Activated CD8-positive, alpha-beta memory T cell treated with anti-CD3 and anti-CD28 coated beads, Interleukin-2, amount 10 ng/mL, durations not matched to agents 7 days and 5 days (primary cell): ENCODE measurements around the gene ABCC5. TPM values are rescaled to one million over a fixed set of nuclear protein-coding genes. Genes with fewer than 3 reads are reported as not detected.

Experiments
- ATAC-seq: fragments of 150-1000 bp; cut with Tn5 transposase; one replicate; pipeline ENCODE4 v1.10.0; 2021; ENCODE audit warnings: moderate library complexity
- CTCF ChIA-PET: fragments of 350-600 bp; sonication (Branson Sonifier 250); formaldehyde crosslinking; loops from one replicate; lab custom pipeline; 2021; ENCODE audit warnings: antibody characterized with exemption; lab: Charles Lee
- DNase-seq: peaks from one replicate; pipeline ENCODE4 v3.0.0-alpha.2; 2020
- H3K27ac Mint-ChIP-seq: one replicate; pipeline ENCODE4 v1.8.0; 2021; ENCODE audit warnings: mild to moderate bottlenecking, mixed read lengths
- H3K27me3 Mint-ChIP-seq: one replicate; pipeline ENCODE4 v1.8.0; 2021; ENCODE audit warnings: mixed read lengths
- H3K36me3 Mint-ChIP-seq: one replicate; pipeline ENCODE4 v1.8.0; 2021; ENCODE audit warnings: mild to moderate bottlenecking, mixed read lengths
- H3K4me1 Mint-ChIP-seq: one replicate; pipeline ENCODE4 v1.8.0; 2021; ENCODE audit warnings: mixed read lengths
- H3K4me3 Mint-ChIP-seq: one replicate; pipeline ENCODE4 v1.8.0; 2021; ENCODE audit warnings: mild to moderate bottlenecking, moderate library complexity, mixed read lengths
- H3K9me3 Mint-ChIP-seq: one replicate; pipeline ENCODE4 v1.8.0; 2022; ENCODE audit warnings: low read depth, mixed read lengths
- total RNA-seq, 2 experiments: library from RNA; stranded (reverse); gene quantifications; one replicate each; pipeline ENCODE4 v1.2.3, GENCODE V29; 2021

ABCC5 gene
- total RNA-seq, 2 experiments from 2014 or later = 21.2 to 26.5 TPM

- CTCF ChIA-PET = no interaction called here
- Mint-ChIP-seq H3K27me3 (no peaks in the 10 kb centered on the region), H3K36me3 (no peaks in the 10 kb centered on the region), H3K9me3 (no peaks in the 10 kb centered on the region), H3K4me3 (no peak overlapping the region), H3K27ac (no peak overlapping the region), H3K4me1 (no peaks in the 10 kb centered on the region)
- ATAC-seq (no peak), DNase-seq (no peak)
Measured at GRCh38 chr3:183922421-183922820, 95.3 kb downstream of the ABCC5 start.

DNA sequence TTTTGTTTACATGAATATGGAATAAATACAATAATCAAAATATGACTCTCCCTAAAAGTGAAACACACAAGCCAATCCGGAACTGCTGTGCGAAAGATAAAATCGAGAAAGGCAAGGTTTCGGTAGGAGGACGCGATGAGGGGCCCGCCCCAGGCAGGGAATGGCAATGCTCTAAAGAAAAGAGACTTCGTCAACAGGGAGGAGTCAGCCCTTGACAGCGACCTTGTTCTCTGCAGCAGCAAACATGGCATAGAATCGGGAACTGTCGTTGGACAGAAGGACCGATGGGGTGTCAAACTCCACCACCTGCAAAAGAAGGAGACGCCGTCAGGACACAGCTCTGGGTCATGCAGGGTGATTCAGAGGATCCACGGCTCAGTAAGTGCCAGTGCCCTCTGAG, 96.6 kb downstream of the ABCC5 start:
- H3K36me3 Mint-ChIP-seq = no peaks in the 10 kb centered on the region
- no peak for ATAC-seq
- DNase-seq = no peak
- H3K4me3 Mint-ChIP-seq = no peak overlapping the region
- no peak overlapping the region for H3K27ac Mint-ChIP-seq
- H3K27me3 Mint-ChIP-seq = no peaks in the 10 kb centered on the region
- CTCF ChIA-PET = no interaction called here
- no peaks in the 10 kb centered on the region for H3K4me1 Mint-ChIP-seq
- no peaks in the 10 kb centered on the region for H3K9me3 Mint-ChIP-seq

GRCh38 chr3:183920416-183920815, 97.3 kb downstream of the ABCC5 start:
- H3K9me3 Mint-ChIP-seq = no peaks in the 10 kb centered on the region
- H3K36me3 Mint-ChIP-seq = no peaks in the 10 kb centered on the region
- H3K27ac Mint-ChIP-seq = no peak overlapping the region
- CTCF ChIA-PET = no interaction called here
- H3K27me3 Mint-ChIP-seq = no peaks in the 10 kb centered on the region
- no peak overlapping the region for H3K4me3 Mint-ChIP-seq
- no peak for DNase-seq
- no peak for ATAC-seq
- H3K4me1 Mint-ChIP-seq = no peaks in the 10 kb centered on the region

- Mint-ChIP-seq H3K9me3 (no peaks in the 10 kb centered on the region), H3K27me3 (no peaks in the 10 kb centered on the region), H3K36me3 (no peaks in the 10 kb centered on the region), H3K4me3 (no peak overlapping the region), H3K27ac (no peak overlapping the region), H3K4me1 (no peaks in the 10 kb centered on the region)
- ATAC-seq (no peak), DNase-seq (no peak)
- CTCF ChIA-PET = interaction anchor here (1.0 to 1.2 kb wide), 3 partner anchors 10 to 309 kb away, joined by 3 to 4 read pairs (median 3); no protein-coding TSS in a partner anchor
Measured at GRCh38 chr3:183918178-183918577, 99.5 kb downstream of the ABCC5 start.

- CTCF ChIA-PET = interaction anchor here (1.1 kb wide), 1 partner anchor 10 kb away, joined by 3 read pairs; no protein-coding TSS in a partner anchor
- ATAC-seq (no peak), DNase-seq (no peak)
- no peak overlapping the region for H3K4me3 Mint-ChIP-seq
- no peaks in the 10 kb centered on the region for H3K27me3 Mint-ChIP-seq
- H3K9me3 Mint-ChIP-seq = no peaks in the 10 kb centered on the region
- no peaks in the 10 kb centered on the region for H3K4me1 Mint-ChIP-seq
- no peaks in the 10 kb centered on the region for H3K36me3 Mint-ChIP-seq
- no peak overlapping the region for H3K27ac Mint-ChIP-seq
Measured at GRCh38 chr3:183917776-183918175, 99.9 kb downstream of the ABCC5 start.

- Mint-ChIP-seq H3K27me3 (no peaks in the 10 kb centered on the region), H3K4me1 (no peaks in the 10 kb centered on the region), H3K36me3 (no peaks in the 10 kb centered on the region), H3K27ac (no peak overlapping the region), H3K4me3 (no peak overlapping the region), H3K9me3 (no peaks in the 10 kb centered on the region)
- DNase-seq (no peak), ATAC-seq (no peak)
- CTCF ChIA-PET = interaction anchor here (0.7 kb wide), 1 partner anchor 17 kb away, joined by 3 read pairs; no protein-coding TSS in a partner anchor
Measured at GRCh38 chr3:183914856-183915255, 102.8 kb downstream of the ABCC5 start.

- no peak overlapping the region for H3K27ac Mint-ChIP-seq
- CTCF ChIA-PET = no interaction called here
- H3K9me3 Mint-ChIP-seq = no peaks in the 10 kb centered on the region
- ATAC-seq = no peak
- H3K4me3 Mint-ChIP-seq = no peak overlapping the region
- no peak for DNase-seq
- H3K4me1 Mint-ChIP-seq = no peaks in the 10 kb centered on the region
- no peaks in the 10 kb centered on the region for H3K36me3 Mint-ChIP-seq
- H3K27me3 Mint-ChIP-seq = no peaks in the 10 kb centered on the region
Measured at GRCh38 chr3:183913580-183913920, 104.1 kb downstream of the ABCC5 start.

DNA sequence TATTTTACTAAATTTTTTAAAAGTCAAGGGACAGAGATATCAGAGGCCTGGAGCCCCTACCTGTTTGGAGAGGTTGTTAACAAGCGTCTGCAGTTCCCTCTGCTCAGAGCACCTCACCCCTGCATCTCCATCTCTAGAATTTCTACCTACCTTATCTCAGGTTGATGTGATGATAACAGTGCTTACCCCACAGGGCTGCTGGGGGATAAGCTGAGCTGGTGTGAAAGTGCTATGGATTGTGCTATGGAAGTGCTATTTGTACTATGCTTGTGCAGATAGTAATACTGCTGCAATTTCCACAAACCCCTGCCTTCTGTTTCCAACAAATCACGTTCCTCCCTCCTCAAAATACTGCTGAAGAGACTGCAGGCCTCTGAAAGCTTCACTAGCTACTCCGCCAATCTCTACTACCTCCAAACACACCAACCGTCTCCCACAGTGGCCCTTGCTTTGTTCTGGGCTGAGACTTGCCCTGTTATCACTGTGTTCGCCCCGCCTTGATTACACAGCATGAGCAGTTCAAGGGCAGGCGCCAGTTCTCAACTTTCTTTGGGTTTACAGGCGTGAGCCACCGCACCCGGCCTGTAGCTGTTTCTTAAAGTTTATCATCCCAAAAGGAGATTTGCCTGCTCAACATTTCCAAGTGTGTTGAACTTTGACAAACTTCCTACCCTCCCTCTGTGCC, 104.6 kb downstream of the ABCC5 start:
- no peak overlapping the region for H3K27ac Mint-ChIP-seq
- CTCF ChIA-PET = no interaction called here
- ATAC-seq = no peak

DNA sequence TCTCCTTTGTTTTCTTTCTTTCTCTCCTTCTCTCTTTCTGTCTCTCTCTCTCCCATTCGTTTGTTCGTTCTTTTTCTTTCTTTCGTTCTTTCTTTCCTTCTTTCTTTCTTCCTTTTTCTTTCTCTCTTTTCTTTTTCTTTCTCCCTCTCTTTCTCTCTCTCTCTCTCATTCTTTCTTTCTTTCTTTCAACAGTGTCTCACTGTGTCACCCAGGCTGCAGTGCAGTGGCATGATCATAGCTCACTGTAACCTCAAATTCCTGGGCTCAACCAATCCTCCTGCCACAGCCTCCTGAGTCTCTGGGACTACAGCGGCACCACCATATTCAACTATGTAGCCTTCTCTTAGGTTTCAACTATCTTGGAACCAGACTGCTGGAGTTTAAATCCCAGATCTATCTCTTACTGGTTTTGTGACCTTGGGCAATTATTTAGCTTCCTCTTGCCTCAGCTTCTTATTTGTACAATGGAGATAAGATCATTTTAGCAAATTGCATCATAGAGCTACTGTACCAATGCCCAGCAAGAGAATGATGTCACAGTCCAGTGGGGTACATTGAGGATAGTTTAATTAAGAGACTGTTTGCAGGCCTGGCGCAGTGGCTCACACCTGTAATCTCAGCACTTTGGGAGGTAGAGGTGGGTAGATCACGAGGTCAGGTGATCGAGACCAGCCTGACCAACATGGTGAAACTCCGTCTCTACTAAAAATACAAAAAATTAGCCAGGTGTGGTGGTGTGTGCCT, 105.7 kb downstream of the ABCC5 start:
- Mint-ChIP-seq H3K27ac (no peak overlapping the region), H3K27me3 (no peaks in the 10 kb centered on the region), H3K9me3 (no peaks in the 10 kb centered on the region), H3K4me3 (no peak overlapping the region), H3K36me3 (no peaks in the 10 kb centered on the region), H3K4me1 (no peaks in the 10 kb centered on the region)
- DNase-seq (no peak), ATAC-seq (no peak)
- CTCF ChIA-PET = no interaction called here

More for the DNA sequence above, 104.6 kb downstream of the ABCC5 start:
- no peaks in the 10 kb centered on the region for H3K4me1 Mint-ChIP-seq
- H3K9me3 Mint-ChIP-seq = no peaks in the 10 kb centered on the region
- H3K36me3 Mint-ChIP-seq = no peaks in the 10 kb centered on the region
- H3K27me3 Mint-ChIP-seq = no peaks in the 10 kb centered on the region
- no peak overlapping the region for H3K4me3 Mint-ChIP-seq
- no peak for DNase-seq

GRCh38 chr3:183911087-183911486, 106.6 kb downstream of the ABCC5 start:
- ATAC-seq (no peak), DNase-seq (no peak)
- no peak overlapping the region for H3K4me3 Mint-ChIP-seq
- H3K4me1 Mint-ChIP-seq = no peaks in the 10 kb centered on the region
- H3K36me3 Mint-ChIP-seq = no peaks in the 10 kb centered on the region
- CTCF ChIA-PET = no interaction called here
- no peaks in the 10 kb centered on the region for H3K9me3 Mint-ChIP-seq
- no peak overlapping the region for H3K27ac Mint-ChIP-seq
- no peaks in the 10 kb centered on the region for H3K27me3 Mint-ChIP-seq

DNA sequence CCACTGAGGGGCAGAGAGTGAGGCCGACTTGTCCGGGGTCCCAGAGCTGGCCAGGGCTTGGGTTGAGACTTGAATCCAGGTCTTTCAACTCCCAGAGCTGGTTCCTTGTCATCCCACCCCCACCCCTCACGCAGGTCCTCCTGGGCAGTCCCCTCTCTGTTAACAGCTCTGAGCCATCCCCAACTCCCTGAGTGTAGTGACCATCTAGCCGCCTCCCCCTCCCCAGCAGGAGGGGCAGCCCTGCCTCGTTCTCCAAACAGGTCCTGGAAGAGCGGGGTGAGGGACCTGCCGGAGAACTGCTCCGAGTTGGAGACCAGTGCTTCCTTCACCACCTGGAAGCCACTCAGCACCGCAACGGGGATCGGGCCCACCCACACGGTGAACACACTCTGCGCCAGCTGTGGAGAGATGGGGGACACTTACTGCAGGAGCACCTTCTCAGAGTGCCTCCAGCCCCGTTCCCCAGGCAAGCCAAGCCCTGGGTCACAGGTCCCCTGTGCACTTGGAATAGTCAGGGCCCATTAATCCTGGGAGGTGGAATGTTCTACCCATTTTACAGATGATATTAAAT, 108.6 kb downstream of the ABCC5 start:
- CTCF ChIA-PET = interaction anchor here (1.3 kb wide), 1 partner anchor 109 kb away, joined by 4 read pairs; the partner anchor contains the start of gene ABCC5
- Mint-ChIP-seq H3K27me3 (no peaks in the 10 kb centered on the region), H3K4me1 (no peaks in the 10 kb centered on the region), H3K27ac (no peak overlapping the region), H3K4me3 (no peak overlapping the region), H3K36me3 (no peaks in the 10 kb centered on the region), H3K9me3 (no peaks in the 10 kb centered on the region)
- ATAC-seq (no peak), DNase-seq (no peak)

GRCh38 chr3:183907911-183908331, 109.8 kb downstream of the ABCC5 start:
- no peak overlapping the region for H3K4me3 Mint-ChIP-seq
- CTCF ChIA-PET = interaction anchor here (1.3 kb wide), 1 partner anchor 110 kb away, joined by 4 read pairs; the partner anchor contains the start of gene ABCC5

DNA sequence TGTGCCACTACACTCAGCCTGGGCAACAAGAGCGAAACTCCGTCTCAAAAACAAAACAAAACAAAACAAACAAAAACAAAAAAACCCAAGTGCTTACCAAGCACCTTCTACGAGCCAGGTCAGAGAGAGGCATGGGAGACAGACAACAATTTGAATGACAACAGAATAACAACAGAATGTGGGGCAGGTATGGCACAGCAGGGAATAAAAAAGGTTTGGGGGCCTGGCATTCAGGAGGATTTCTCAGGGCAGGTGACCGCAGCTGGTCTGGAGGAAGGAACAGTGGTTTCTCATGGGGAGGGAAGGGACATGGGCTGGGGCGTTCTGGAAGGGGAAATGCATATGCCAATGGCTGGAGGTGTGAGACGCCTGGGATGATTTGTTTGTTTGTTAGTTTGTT, 110.5 kb downstream of the ABCC5 start:
- ATAC-seq = no peak
- Mint-ChIP-seq H3K36me3 (no peaks in the 10 kb centered on the region), H3K4me1 (no peaks in the 10 kb centered on the region), H3K27me3 (no peaks in the 10 kb centered on the region), H3K27ac (no peak overlapping the region), H3K9me3 (no peaks in the 10 kb centered on the region), H3K4me3 (no peak overlapping the region)
- no peak for DNase-seq
- CTCF ChIA-PET = no interaction called here

More at GRCh38 chr3:183907911-183908331, 109.8 kb downstream of the ABCC5 start:
- Mint-ChIP-seq H3K27ac (no peak overlapping the region), H3K4me1 (no peaks in the 10 kb centered on the region), H3K36me3 (no peaks in the 10 kb centered on the region), H3K9me3 (no peaks in the 10 kb centered on the region), H3K27me3 (no peaks in the 10 kb centered on the region)
- DNase-seq (no peak), ATAC-seq (no peak)
